MM.1S (cell line): ENCODE measurements around the gene FGD6.

ENCODE experiments used
- DNase-seq: peaks from one replicate; pipeline ENCODE4 v3.0.0-alpha.2; 2015
- H2AFZ ChIP-seq: fragments of 300-600 bp; sonication (generic); 2 replicates; pipeline ENCODE4 v1.6.0; 2016; ENCODE audit warnings: antibody characterized with exemption, low read length
- H3F3A ChIP-seq: fragments of 300-600 bp; sonication (generic); 2 replicates; pipeline ENCODE4 v1.6.1; 2016; ENCODE audit warnings: mild to moderate bottlenecking, antibody characterized with exemption, low read length, moderate library complexity, mixed read lengths; ENCODE audit not compliant: insufficient read depth
- H3K27ac ChIP-seq: fragments of 300-600 bp; sonication (generic); 2 replicates; pipeline ENCODE4 v1.5.1; 2016; ENCODE audit warnings: mild to moderate bottlenecking, low read length
- H3K27me3 ChIP-seq: fragments of 300-600 bp; sonication (generic); replicated peaks from 2 replicates; pipeline ENCODE4 v1.6.0; 2016; ENCODE audit warnings: low read length; ENCODE audit not compliant: insufficient read depth
- H3K36me3 ChIP-seq: fragments of 300-600 bp; sonication (generic); replicated peaks from 2 replicates; pipeline ENCODE4 v1.6.1; 2016; ENCODE audit warnings: mild to moderate bottlenecking, low read length, mixed read lengths; ENCODE audit not compliant: insufficient read depth
- H3K4me1 ChIP-seq: fragments of 300-600 bp; sonication (generic); 2 replicates; pipeline ENCODE4 v1.6.1; 2016; ENCODE audit warnings: low read length, mixed read lengths
- H3K4me2 ChIP-seq: fragments of 300-600 bp; sonication (generic); 2 replicates; pipeline ENCODE4 v1.6.0; 2016; ENCODE audit warnings: low read depth, low read length
- H3K4me3 ChIP-seq: fragments of 300-600 bp; sonication (generic); 2 replicates; pipeline ENCODE4 v1.5.1; 2016; ENCODE audit warnings: low read length, mixed read lengths
- H3K79me2 ChIP-seq: fragments of 300-600 bp; sonication (generic); 2 replicates; pipeline ENCODE4 v1.6.1; 2016; ENCODE audit warnings: mixed run types, low read length, mixed read lengths
- H3K9ac ChIP-seq: fragments of 300-600 bp; sonication (generic); 2 replicates; pipeline ENCODE4 v1.6.1; 2016; ENCODE audit warnings: low read length, mixed read lengths
- H3K9me2 ChIP-seq: fragments of 300-600 bp; sonication (generic); replicated peaks from 2 replicates; pipeline ENCODE4 v1.6.1; 2016; ENCODE audit warnings: mild to moderate bottlenecking, low read length, mixed read lengths; ENCODE audit not compliant: insufficient read depth
- H3K9me3 ChIP-seq: fragments of 300-600 bp; sonication (generic); replicated peaks from 2 replicates; pipeline ENCODE4 v1.6.1; 2016; ENCODE audit warnings: mild to moderate bottlenecking, low read length, mixed read lengths; ENCODE audit not compliant: insufficient read depth
- H4K20me1 ChIP-seq: fragments of 300-600 bp; sonication (generic); 2 replicates; pipeline ENCODE4 v1.6.1; 2016; ENCODE audit warnings: mild to moderate bottlenecking, low read length, moderate library complexity, mixed read lengths; ENCODE audit not compliant: insufficient read depth
- CTCF ChIP-seq: fragments of 300-600 bp; sonication (generic); IDR thresholded peaks from 2 replicates; pipeline ENCODE4 v1.5.1; 2016; ENCODE audit warnings: antibody characterized with exemption, low read length, mixed read lengths
- EZH2 ChIP-seq: fragments of 300-600 bp; sonication (generic); optimal IDR thresholded peaks from 2 replicates; pipeline ENCODE3; 2017; ENCODE audit warnings: low read depth, mild to moderate bottlenecking, antibody characterized with exemption, low read length, mixed read lengths
- EZH2phosphoT487 ChIP-seq: fragments of 300-600 bp; sonication (generic); IDR thresholded peaks from 2 replicates; pipeline ENCODE4 v1.6.1; 2018; ENCODE audit warnings: antibody characterized with exemption, low read length

Gene FGD6

GRCh38 chr12:95220726-95221125 lies 3.5 kb upstream of the FGD6 start:
- Histone ChIP-seq H3K27me3 (no peaks in the 10 kb centered on the region), H3K4me2 (no peak overlapping the region), H3K9ac (no peak overlapping the region), H4K20me1 (peaks cover 9% of the 10 kb centered on the region; the same call in 1 of the 2 replicates), H3K27ac (no peak overlapping the region), H3F3A (peaks cover 8% of the 10 kb centered on the region), H3K9me2 (no peaks in the 10 kb centered on the region), H3K79me2 (peaks cover 81% of the 10 kb centered on the region), H3K4me1 (peaks cover 14% of the 10 kb centered on the region), H3K36me3 (no peaks in the 10 kb centered on the region; the same call in 1 of the 2 replicates), H3K9me3 (no peaks in the 10 kb centered on the region), H3K4me3 (no peak overlapping the region), H2AFZ (no peak overlapping the region)
- no peak for DNase-seq
- no peak for TF ChIP-seq CTCF
- no peak for TF ChIP-seq EZH2
- no peak for TF ChIP-seq EZH2phosphoT487

DNA sequence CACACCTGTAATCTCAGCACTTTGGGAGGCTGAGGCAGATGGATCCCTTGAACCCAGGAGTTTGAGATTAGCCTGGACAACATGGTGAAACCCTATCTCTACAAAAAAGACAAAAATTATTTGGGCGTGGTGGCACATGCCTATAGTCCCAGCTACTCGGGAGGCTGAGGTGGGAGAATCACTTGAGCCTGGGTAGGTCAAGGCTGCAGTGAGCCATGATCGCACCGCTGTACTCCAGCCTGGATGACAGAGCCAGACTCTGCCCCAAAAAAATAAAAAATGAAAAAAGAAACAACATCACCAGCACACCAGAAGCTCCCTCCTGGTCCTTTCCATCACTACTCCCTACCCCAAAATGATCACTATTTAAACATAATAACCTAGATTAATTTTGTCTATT lies 2.9 kb upstream of the FGD6 start:
- Histone ChIP-seq H3K4me3 (no peak overlapping the region), H3K9ac (no peak overlapping the region), H4K20me1 (peaks cover 9% of the 10 kb centered on the region; the same call in 1 of the 2 replicates), H3K27ac (no peak overlapping the region), H3K4me2 (no peak overlapping the region), H3K36me3 (no peaks in the 10 kb centered on the region; the same call in 1 of the 2 replicates), H3K9me2 (no peaks in the 10 kb centered on the region), H3K9me3 (no peaks in the 10 kb centered on the region), H3K27me3 (no peaks in the 10 kb centered on the region), H3K4me1 (peaks cover 14% of the 10 kb centered on the region), H3K79me2 (peaks cover 75% of the 10 kb centered on the region), H3F3A (peaks cover 8% of the 10 kb centered on the region), H2AFZ (no peak overlapping the region)
- DNase-seq, result no peak
- TF ChIP-seq CTCF, result no peak
- TF ChIP-seq EZH2, result no peak
- no peak for TF ChIP-seq EZH2phosphoT487

GRCh38 chr12:95218150-95219133 lies 1.2 kb upstream of the FGD6 start:
- no peaks in the 10 kb centered on the region for H3K9me2 ChIP-seq
- peaks cover 58% of the 10 kb centered on the region for H3K79me2 ChIP-seq
- H3K4me2 ChIP-seq, result peak overlapping the region; percentile 91
- no peaks in the 10 kb centered on the region for H3K9me3 ChIP-seq
- DNase-seq, result peak; percentile 57
- H3K36me3 ChIP-seq, result no peaks in the 10 kb centered on the region; the same call in 1 of the 2 replicates
- peaks cover 8% of the 10 kb centered on the region for H3F3A ChIP-seq
- peak overlapping the region; percentile 75 for H3K4me3 ChIP-seq
- TF ChIP-seq EZH2, result no peak
- no peak for TF ChIP-seq CTCF
- TF ChIP-seq EZH2phosphoT487, result no peak
- H4K20me1 ChIP-seq, result peaks cover 9% of the 10 kb centered on the region; the same call in 1 of the 2 replicates
- H2AFZ ChIP-seq, result peak overlapping the region; percentile 55
- no peaks in the 10 kb centered on the region for H3K27me3 ChIP-seq
- H3K27ac ChIP-seq, result peak overlapping the region; percentile 65
- H3K9ac ChIP-seq, result peak overlapping the region; percentile 81
- peaks cover 14% of the 10 kb centered on the region for H3K4me1 ChIP-seq
